Measurements from ENCODE around the gene PTPRU.
A peak's percentile ranks its signal among the peaks of the same experiment; 100 is the strongest.
"Not testable (repeated sequence)": the region's sequence is repeated elsewhere in the genome, so short reads cannot be mapped to it uniquely, and the experiment has no call there.

PTPRU gene

GRCh38 chr1:29222260-29222659, 14.1 kb upstream of the PTPRU start:
- DNase-seq: not testable (repeated sequence)

DNA sequence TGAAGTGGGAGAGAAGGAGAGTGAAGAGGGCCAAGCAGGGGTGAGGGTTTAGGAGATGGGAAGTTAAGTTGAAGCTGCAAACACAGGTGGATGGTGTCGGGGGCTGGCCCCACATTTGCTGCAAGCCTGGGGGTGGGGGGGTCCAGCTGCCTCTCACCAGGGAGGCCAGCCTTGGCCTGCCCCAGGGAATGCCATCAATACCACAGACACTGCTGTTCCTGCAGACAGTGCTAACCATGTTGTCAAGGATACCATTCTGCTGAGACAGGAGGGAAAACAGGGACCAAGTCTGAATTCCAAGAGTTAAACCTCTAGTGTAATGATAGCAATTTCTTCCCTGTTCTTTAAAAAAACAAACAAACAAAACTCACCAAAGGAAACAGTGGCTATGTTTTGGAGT, 13.6 kb upstream of the PTPRU start:
- no peak for DNase-seq

GRCh38 chr1:29223521-29223920, 12.8 kb upstream of the PTPRU start:
- no peak for DNase-seq

GRCh38 chr1:29224356-29224837, 11.9 kb upstream of the PTPRU start:
- no peak for DNase-seq

- DNase-seq: no peak
Measured at GRCh38 chr1:29225361-29225760, 11.0 kb upstream of the PTPRU start.

DNA sequence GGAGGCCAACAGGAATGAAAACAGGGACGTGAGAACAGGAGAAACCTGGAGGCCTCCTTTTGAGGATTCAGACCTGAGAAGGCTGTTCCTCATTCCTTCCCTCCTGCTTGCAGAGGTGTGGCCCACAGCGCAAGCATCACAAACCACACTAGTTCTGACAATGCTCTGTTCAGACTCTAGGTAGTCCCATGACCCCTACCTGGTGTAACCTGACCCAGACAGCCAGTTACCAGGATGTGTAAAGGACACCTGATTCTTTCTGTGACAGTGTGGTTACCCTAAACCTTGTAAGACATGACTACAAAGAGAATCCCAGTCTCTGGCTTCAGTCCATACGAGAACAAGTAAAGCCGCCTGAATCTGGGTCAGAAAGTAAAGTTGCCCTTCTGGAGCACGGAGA, 8.8 kb upstream of the PTPRU start:
- DNase-seq: no peak

GRCh38 chr1:29230204-29230552, 6.1 kb upstream of the PTPRU start:
- no peak for DNase-seq

GRCh38 chr1:29230553-29231378, 5.6 kb upstream of the PTPRU start, which contains the start of gene MECR:
MECR (minus strand) TSS chr1:29230934; CDS start chr1:29230906, 28 bp downstream.
- peak; percentile 97 for DNase-seq

DNA sequence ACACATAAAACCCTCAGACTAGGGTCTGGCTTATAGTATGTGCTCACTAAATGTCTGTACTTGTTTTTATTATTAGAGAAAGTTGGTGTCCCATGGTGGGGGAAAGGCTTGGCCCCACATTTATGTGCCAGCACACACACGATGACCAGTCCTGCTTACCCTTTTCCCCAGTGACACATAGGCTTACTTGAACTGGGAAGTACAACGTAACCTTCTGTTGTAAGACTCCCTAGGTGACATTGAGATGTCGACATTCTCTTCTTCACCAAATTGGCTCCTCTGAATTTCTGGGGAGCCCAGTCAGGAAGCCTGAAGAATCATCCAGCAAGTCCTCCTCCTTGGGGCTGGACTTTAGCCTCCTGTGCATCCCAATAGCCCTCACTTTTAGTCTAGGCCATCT, 3.9 kb upstream of the PTPRU start:
- no peak for DNase-seq

GRCh38 chr1:29233693-29234092, 2.6 kb upstream of the PTPRU start:
- DNase-seq: no peak

DNA sequence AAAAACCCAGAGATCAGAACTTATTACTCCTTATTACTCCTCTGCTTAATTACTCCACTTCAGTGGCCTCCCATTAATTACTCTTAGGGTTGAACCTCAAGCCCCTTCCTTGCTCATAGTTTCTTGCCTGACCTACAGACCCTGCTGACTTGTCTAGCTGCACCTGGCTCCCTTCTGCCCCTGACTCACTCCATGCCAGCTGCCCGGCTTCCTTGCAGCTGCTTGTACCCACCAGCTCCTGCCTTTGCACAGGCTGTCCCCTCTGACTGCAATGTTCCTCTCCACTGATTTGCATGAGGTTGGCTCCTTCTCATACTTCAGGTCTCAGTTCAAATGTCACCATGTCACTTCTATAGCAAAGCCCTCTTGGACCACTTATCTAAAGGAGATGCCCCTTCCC, 1.9 kb upstream of the PTPRU start:
- DNase-seq: no peak

DNA sequence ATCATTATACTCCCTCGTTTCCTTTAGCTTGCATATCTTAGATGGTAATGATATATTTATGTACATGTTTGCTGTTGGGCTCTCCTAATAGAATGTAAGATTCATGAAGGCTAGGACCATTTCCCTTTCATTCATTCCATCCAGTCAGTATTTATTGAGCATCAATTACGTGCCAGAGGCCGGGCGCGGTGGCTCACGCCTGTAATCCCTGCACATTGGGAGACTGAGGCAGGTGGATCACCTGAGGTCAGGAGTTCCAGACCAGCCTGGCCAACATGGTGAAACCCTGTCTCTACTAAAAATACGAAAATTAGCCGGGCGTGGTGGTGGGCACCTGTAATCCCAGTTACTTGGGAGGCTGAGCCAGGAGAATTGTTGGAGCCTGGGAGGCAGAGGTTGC, 1.4 kb upstream of the PTPRU start:
- DNase-seq: not testable (repeated sequence)

GRCh38 chr1:29236712-29237128, 398 bp downstream of the PTPRU start:
- DNase-seq: peak; percentile 37

- DNase-seq: peak; percentile 59
Measured at GRCh38 chr1:29237129-29237821, 953 bp downstream of the PTPRU start.

DNA sequence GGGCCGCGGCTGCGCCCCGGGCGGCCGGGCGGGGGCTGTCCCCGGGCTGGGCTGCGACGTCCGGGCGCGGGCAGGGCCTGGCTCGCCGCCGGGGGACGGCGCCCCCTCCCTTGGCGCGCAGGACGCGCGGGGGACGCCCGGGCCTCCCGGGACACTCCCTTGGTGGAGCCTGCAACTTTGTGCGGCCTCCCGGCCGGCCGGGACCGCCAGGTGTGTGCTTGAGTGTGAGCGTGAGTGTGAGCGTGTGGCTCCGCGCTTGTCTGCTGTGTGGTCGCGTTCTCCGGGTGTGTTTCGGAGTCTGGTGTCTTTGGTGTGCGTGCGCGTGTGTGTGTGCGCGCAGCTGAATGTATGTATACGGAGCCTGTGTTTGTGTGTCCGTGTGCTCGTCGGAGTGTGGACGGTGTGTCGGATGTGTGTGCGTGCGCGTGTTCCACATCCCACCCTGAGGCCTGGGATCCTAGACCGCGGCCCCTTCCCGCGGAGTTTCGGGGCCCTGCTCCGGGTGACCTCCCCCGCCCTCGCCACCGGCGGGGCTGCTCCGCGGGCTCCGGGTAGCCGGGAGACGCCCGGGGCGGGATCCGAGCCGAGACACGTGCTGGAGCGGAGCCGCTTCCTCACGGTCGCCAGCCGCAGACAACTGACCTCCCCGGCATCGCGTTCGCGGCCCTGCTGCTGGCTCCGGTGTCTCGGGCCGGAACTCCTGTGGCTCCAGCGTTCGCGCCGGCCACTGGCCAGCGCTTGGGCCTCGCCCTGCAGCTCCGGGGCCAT, 1.7 kb downstream of the PTPRU start:
- DNase-seq: peak; percentile 47

DNA sequence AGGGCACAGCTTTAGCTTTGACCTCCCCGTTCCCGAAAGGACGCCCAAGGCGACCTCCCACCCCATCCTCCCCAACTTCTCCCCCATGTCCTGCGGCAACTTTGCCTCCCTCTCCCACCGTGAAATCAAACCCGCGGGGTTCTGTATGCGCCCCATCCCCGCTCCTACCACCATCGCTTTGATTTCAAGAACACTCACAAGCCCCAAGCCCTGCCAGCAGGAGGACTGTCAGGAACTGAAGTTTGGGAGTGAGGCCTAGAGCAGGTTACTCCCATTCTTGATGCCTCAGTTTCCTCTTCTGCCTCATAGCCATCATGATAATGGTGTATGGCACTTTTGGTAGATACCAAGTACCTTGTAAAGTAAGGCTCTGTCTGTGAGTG, 2.3 kb downstream of the PTPRU start:
- no peak for DNase-seq

- DNase-seq: no peak
Measured at GRCh38 chr1:29239142-29239541, 2.8 kb downstream of the PTPRU start.

DNA sequence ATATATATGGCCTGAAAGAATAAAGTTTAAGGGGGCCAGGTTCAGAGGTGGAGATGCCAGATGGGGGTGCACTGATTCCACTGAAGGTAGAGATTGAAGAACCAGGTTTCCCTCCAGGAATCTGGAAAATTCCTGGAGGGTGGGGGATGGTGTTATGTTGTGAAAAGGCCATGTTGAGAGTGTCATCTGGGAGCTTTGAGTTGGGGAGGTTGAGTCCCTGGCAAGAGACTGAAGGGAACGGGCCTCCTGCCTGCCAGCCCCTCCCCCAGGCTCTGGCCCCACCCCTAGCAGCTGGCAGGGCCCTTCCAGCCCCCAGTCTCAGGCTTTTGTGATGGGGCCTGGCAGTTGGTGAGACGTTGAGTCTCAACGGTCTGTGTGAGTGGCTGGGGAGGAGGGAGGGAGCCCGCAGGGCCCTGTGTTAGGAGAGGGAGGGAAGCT, 4.1 kb downstream of the PTPRU start:
- peak; percentile 14 for DNase-seq

DNA sequence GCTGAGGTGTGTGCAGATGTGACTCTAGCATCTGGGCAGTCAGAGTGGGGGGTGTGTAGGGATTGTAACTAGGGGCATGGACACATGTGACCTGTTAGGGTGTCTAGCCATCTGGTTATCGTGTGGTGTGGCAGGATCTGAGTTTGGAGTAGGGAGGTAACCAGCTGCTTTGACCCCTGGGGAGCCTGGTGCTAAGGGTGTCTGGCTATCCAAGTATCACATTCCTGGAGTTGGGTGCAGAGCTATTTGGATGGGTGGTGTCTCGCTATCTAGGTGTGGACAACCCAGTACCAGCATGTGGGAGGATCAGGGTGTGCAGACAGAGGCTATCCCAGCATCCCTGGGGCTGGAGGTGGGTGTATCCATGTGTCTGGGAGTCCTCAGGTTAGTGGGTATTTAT, 4.7 kb downstream of the PTPRU start:
- no peak for DNase-seq

DNA sequence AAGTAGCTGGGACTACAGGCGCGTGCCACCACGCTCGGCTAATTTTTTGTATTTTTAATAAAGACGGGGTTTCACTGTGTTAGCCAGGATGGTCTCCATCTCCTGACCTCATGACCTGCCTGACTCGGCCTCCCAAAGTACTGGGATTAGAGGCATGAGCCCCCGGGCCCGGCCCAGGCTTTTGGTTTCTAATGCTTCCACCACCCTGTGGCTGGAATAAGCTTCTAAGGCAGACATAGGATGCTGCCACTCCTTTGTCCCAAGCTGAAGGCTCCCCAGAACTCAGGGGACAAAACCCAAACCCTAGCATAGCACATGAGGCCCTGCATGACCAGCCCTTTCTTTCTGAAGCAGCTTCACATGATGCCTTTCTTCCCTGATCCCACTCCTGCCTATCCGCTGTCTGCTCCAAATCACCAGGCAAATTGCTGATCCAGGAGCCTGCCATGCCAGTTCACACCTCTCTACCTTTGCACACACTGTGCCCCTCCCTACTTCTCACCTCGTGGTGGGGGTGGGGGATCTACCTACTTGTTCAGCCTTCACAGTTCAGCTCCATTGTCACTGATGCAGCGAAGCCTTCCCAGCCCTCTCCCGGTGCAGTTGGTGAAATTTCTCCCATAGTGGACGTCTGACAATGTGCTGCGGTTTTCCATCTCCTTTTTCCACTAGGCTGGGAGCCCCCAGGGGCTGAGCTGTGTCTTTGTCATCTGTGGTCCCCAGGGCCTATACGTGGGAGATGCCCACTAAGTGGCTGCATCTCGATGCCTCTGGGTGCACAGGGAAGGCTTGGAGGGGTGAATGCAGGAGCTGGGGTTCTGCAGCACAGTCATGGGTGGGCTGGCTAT, 6.9 kb downstream of the PTPRU start:
- no peak for DNase-seq

- no peak for DNase-seq
Measured at GRCh38 chr1:29243871-29244200, 7.5 kb downstream of the PTPRU start.

GRCh38 chr1:29245261-29245660, 8.9 kb downstream of the PTPRU start:
- DNase-seq: no peak

- DNase-seq: no peak
Measured at GRCh38 chr1:29245876-29246275, 9.6 kb downstream of the PTPRU start.

Measured in right hindlimb (tissue), 1 donor.